NCI-H2227 treated with DMSO at 0.1 percent for 48 hours (cell line): Measurements from ENCODE around the gene GUF1.
"Not testable (repeated sequence)": the region's sequence is repeated elsewhere in the genome, so short reads cannot be mapped to it uniquely, and the experiment has no call there.

Experiments
- DNase-seq: peaks from one replicate; lab custom pipeline; 2025; lab: John Stamatoyannopoulos, UW

GUF1 gene

DNA sequence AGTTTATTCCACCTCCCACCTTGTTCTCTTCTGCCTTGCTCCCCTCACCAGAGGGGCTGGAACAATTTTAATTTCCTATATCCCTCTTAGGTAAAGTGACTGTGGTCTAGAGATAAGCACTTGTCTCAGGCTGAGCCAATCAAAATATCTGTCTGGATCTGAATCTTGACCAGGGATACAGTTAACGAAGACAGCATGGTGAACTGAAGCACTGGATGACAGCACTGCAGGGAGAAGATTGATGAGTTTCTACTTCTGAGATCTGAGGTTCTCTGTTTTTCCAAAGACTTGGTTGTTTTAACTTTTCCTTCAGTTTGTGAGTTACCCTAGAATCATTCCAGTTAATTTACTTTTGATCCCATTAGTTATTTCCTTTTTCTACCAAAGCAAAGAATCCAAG, 34.9 kb downstream of the GUF1 start:
- no peak for DNase-seq

DNA sequence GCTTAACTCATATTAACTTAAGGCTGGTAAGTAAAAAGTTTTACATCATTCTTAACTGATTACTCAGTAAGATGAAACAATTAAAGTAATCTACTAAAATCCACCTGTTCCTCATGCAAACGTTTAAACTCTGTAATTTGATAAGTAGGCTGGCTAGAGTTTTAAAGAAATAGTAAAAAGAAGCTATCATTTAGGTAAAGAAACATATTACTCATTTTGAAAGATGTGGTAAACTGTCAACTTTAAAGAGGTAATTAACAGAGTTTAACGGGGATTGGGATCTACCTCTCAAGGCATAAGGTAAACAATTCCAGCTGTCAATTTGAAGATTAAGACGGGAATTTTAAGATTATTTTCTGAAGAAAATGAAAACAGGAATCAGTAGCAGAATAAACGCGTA, 38.4 kb downstream of the GUF1 start:
- DNase-seq, result no peak

DNA sequence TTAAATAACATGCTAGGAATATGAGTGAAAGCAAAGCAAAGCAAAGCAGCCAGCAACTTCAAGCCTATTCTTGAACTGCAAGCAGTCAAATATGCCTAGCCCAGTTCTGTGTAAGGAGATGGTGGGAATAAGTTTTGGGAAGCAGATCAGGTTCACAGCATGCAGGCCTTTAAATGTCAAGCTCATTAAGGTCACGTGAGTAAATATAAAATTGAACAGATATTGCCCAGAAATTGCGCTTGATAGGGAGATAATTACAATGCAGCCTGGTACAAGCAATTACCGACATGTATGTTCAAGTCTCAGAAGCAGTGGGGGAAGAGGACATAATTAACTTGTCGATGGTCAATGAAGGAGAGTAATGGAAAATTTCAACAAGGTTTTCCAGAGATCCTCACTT, 42.2 kb downstream of the GUF1 start:
- no peak for DNase-seq

DNA sequence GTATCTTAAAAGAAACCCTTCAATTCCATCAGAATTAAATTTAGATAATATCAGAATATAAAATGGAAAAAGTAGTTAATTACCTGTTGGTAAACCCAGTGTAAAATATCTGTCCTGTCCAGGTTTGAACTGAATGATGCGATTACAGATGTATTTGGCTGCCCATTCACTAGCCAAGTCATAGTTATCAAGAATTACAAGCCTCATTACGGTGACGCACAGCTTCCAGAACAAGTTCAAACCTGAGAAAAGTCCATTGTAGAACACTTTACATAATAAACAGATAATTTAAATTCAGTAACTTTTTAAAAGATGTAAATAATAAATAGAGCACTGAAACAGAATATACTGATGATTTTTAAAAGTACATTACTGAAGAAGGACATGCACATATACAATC, 43.8 kb downstream of the GUF1 start:
- DNase-seq, result no peak

DNA sequence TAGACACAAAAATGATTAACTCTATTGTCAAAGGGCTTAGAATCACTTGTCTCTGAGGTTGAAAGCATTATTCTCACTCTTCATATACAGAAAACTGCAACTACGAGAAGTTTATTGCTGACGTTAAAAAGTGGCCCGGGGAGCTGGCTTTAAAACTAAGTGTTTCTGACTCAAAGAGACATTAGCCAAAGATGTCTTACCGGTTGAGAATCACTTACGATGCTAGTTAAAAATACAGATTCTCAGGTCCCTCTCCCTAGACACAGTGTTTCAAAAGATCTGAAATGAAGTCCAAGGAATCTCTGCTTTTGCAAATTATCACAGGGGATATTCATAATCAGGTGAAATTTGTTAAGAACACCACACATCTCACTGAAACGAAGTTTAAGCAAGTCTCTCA, 46.9 kb downstream of the GUF1 start:
- DNase-seq, result no peak

DNA sequence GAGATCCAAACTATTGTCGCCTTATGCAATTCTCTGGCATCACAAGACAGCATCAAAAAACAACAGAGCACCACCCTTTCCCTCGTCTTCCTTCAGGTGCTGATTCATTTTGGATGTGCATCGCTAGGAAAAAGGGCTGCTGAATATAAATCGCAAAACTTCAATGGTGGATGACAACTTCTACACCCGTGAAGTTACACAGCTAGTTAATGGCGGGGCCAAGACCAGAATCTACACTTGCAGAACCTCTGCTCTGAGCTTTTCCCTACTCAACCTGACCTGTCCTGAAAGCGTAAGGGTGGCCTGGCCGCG, 47.5 kb downstream of the GUF1 start:
- no peak for DNase-seq

DNA sequence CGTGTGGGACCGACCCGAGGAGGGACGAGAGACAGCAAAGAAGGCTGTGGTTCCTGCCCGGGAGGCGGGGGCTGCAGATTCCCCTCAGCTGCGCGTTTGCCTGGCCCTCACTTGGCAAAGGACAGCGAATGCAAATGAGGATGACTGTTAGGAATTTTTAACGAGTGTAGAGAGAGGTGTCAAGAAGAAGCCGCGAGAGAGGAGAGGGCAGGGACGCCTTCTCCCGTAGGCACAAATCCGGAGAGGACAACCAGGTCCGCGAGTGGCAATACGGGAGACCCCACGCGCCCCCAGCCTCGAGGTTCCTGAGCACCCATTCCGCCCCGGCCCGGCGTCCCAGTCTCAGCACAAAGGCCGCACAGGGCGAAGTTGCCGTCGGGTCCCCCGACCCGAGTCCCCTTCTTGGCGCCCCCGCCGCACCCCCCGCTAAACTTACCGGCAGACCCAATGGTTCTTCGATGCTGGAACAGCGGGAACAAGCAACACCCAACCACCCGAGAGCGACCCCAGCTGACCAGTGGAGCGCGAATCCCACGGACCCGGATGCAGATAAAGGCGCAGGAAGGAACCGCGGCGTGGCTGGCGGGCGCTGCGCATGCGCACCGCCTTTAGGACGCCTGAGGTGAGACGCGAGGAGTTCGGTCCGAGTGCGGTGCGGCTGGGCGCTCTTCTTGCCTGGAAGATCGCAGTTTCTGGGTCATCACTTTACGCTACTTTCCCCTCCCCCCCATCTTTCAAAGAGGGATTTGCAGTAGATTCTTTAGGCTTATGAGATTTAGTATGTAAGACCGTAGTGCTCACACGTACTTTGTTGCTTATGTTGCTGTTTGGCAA, 48.0 kb downstream of the GUF1 start, which contains the start of gene GNPDA2:
Gene GNPDA2 (minus strand): TSS at position 519 of the 834 bp plus-strand sequence. CDS start 4,349 bp downstream, outside the sequence.
- peak; percentile 89 for DNase-seq

DNA sequence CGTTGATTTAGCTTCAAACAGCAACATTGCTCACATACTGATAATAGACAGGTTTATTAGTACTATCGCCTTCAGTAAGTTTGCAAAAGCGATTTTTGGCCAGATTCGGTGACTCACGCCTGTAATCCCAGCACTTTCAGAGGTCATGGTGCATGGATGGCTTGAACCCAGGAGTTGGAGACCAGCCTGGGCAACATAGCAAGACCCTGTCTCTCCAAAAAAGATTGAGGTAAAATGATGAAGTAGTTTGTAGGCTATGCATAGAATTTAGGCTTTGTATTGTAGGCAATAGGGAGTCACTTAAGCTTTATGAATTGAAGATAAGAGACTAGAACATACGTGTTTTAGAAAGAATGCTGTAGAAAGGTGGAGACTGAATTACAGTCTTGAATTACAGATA, 49.3 kb downstream of the GUF1 start:
- no peak for DNase-seq

DNA sequence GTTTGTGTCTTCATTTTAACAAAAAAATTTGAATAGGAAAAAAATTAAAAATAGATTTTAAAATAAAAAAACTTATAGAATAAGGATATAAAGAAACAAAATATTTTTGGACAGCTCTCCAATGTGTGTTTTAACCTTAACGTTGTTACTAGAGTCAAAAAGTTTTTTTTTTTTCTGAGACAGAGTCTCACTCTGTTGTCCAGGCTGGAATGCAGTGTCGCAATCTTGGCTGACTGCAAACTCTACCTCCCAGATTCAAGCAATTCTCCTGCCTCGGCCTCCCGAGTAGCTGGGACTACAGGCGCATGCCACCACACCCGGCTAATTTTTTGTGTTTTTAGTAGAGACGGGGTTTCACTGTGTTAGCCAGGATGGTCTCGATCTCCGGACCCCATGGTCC, 50.5 kb downstream of the GUF1 start:
- DNase-seq, result not testable (repeated sequence)

DNA sequence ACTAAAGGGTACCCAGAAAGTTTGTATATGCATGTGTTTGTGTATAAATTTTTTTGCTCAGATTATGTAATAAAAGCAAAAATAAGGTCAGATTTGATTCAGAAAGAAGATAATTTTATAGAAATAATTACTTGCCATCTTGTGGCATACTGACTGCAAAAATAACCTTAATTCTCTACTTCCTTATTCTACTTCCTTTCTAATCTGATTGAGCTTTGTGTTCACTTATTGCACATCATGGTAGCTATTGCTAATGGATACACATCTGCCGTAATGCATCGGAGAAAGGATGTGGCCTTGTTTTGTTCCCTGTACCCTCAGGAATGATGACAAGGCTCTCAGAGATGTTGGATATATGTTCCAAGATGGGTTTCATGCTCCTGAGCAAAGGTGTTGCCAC, 58.7 kb downstream of the GUF1 start:
- DNase-seq, result no peak

DNA sequence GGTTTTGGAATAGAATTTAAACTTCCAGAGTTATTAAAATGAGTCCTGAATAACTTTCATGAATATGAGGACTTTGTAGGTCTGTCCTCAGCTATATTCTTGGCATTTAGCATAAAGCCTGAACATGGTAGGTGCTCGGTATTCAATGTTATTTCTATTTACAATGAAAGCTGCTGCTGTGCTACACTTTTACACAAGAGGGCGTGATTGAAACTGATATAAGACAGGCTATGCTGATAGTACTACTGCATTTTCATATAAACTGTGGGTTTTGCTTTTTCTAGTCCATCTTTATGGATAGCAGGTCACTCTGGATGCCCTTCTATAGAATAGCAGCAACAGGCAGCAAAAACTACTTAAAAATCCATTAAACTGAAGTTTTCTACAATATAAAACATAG, 60.4 kb downstream of the GUF1 start:
- no peak for DNase-seq

DNA sequence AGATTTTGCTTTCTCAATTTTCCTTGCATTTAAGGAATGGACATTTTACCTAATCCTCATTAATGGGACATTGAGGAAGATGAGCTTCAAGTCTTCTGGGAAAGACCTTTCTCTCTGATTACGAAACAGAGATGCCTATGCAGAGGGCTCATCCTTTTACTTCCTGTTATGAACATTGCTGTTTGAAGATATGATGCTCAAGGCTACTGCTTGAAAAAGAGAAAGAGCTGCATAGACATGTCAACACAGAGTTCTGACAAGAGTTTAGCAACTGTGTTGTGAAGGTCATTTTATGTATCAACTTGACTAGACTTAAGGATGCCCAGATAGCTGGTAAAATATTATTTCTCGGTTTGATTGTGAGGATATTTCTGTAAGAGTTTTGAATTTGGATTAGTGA, 62.0 kb downstream of the GUF1 start:
- DNase-seq, result no peak
